Ishikawa (cell line): Measurements from ENCODE around the gene PROK2.

Experiments
- EP300 ChIP-seq: IDR thresholded peaks from 2 replicates; pipeline ENCODE4 v1.6.1; 2012; ENCODE audit warnings: borderline replicate concordance
- MAX ChIP-seq: IDR thresholded peaks from 2 replicates; pipeline ENCODE4 v1.6.1; 2012
- REST ChIP-seq: IDR thresholded peaks from 2 replicates; pipeline ENCODE4 v1.6.1; 2012; ENCODE audit warnings: low read depth, mild to moderate bottlenecking
- TAF1 ChIP-seq: IDR thresholded peaks from 2 replicates; pipeline ENCODE4 v1.6.1; 2012; ENCODE audit warnings: low read depth, mild to moderate bottlenecking

GRCh38 chr3:71728632-71729342 is 56.2 kb downstream of the PROK2 start:
- no peak for TF ChIP-seq MAX
- TF ChIP-seq EP300 = no peak
- TF ChIP-seq TAF1 = no peak
- TF ChIP-seq REST = no peak
